ENCODE results near the gene PPP2R5C. TPM values are rescaled to one million over a fixed set of nuclear protein-coding genes. Genes with fewer than 3 reads are reported as not detected.

PPP2R5C gene
- total and polyA plus RNA-seq, 2 of the 8 experiments (the other 6 are each of a cell fraction or from before 2014, with no cell fraction given), result 49.6 to 95.9 TPM

DNA sequence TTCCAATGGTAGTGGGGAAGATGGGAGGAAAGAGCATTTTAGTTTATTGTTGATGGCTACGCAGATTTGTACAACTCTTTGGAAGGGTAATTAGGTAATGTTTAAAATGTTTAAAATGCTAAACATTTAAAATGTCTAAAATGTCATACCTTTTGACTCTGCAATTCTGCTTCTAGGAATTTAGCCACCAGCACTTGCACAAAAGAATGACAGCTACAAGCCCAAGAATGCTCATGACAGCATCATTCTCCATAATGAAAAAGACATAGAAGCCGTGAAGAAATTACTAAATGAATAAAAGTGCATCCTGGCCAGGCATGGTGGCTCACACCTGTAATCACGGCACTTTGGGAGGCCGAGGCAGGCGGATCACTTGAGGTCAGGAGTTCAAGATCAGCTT lies 182.9 kb downstream of the PPP2R5C start (continued):
- TF ChIP-seq RAD21 (IDR thresholded peaks at IDR 0.05 in 1 of 2, conservative IDR thresholded peaks at IDR 0.05 in 1 of 2; ENCODE audit: low read depth in 2 of 2, low read length in 2 of 2) (no peak), CTCF (IDR thresholded peaks at IDR 0.05; ENCODE audit: control extremely low read depth in 1 of 3, insufficient read depth in 1 of 3, low read depth in 1 of 3, low read length in 3 of 3) (no peak), ATF3 (IDR thresholded peaks at IDR 0.05; ENCODE audit: insufficient read depth, low read depth, low read length) (no peak)
